ENCODE data around the gene ACKR1.
A peak's percentile ranks its signal among the peaks of the same experiment; 100 is the strongest.

Gene ACKR1, protein sequence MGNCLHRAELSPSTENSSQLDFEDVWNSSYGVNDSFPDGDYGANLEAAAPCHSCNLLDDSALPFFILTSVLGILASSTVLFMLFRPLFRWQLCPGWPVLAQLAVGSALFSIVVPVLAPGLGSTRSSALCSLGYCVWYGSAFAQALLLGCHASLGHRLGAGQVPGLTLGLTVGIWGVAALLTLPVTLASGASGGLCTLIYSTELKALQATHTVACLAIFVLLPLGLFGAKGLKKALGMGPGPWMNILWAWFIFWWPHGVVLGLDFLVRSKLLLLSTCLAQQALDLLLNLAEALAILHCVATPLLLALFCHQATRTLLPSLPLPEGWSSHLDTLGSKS

GRCh38 chr1:159204161-159205141 lies at the start of gene ACKR1:
ACKR1 (plus strand) TSS chr1:159204875; CDS start chr1:159204960, 85 bp downstream.
- no peak for DNase-seq

- peak; percentile 56 to 77 for DNase-seq
Measured at GRCh38 chr1:159161001-159161718, 43.5 kb upstream of the ACKR1 start.

GRCh38 chr1:159161719-159162026 lies 43.0 kb upstream of the ACKR1 start:
- DNase-seq = no peak

- peak; percentile 31 to 53 for DNase-seq
Measured at GRCh38 chr1:159162516-159163265, 42.0 kb upstream of the ACKR1 start.

DNA sequence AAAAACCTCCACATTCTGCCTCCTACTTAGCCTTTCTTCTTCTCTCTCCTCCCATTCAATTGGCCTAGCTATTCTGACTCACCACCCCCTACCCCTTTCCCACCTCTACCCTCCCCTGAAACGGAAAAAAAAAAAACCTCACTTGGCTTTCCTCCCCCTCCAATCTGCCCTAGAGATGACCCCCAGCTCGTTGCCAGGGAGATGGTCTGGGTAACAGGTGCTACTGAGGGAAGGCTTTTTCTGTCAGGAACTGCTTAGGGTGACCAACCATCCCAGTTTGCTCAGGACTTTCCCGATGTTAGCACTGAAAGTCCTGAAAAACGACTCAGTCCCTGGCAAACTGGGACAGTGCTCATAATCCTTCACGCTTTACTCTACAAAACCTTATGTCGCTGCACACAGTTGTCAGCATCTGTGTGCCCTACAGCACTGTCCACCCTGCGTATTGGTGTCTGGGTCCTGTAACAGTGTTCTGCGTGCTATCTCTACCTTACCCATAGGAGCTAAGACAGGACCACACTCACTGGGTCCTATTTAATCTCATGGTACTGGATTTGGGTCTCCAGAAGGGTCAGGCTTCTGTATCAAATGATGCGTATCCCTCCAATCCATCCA lies 41.0 kb upstream of the ACKR1 start:
- DNase-seq = no peak

DNA sequence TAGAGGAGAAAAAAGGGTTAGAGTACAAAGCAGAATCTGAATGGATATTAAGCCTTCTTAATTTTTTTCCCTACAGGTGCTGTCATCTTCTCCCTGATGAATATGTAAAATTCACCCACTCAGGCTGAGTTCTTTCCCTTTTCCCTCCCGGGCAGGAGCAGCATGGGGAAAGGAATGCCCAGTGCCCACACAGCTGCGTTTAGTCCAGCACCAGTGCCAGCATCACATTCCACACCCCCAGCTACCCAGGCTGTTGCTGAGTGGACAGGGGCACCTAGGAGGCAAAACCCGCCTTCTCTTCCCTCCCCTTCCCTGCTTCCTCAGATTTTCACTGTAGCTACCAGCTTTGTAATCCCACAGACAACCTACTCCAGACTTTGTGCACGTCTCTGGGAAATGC lies 36.6 kb upstream of the ACKR1 start:
- DNase-seq = no peak

DNA sequence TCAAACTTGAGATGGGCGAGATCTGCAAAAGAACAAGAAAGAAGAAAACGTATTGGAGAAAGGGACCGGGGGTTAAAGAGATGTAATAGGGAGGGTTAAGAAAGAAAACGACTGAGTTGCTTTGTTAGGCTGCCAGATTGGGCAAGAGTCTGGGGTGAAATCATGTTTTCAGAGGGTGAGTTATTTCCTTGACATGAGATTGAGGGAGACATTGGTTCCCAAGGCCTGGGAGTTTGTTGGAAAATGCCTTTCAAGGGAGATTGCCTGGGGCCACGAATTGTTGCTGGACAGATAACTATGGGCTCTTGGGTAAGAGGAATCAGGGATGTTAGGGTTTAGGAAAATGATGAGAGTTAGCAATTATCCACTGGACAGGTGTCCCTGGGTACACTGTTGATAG lies 34.0 kb upstream of the ACKR1 start:
- DNase-seq = no peak

- no peak for DNase-seq
Measured at GRCh38 chr1:159171254-159171687, 33.4 kb upstream of the ACKR1 start, which contains the start of gene CADM3. CADM3 (plus strand) TSS chr1:159171615; CDS start chr1:159171766, 151 bp downstream.

DNA sequence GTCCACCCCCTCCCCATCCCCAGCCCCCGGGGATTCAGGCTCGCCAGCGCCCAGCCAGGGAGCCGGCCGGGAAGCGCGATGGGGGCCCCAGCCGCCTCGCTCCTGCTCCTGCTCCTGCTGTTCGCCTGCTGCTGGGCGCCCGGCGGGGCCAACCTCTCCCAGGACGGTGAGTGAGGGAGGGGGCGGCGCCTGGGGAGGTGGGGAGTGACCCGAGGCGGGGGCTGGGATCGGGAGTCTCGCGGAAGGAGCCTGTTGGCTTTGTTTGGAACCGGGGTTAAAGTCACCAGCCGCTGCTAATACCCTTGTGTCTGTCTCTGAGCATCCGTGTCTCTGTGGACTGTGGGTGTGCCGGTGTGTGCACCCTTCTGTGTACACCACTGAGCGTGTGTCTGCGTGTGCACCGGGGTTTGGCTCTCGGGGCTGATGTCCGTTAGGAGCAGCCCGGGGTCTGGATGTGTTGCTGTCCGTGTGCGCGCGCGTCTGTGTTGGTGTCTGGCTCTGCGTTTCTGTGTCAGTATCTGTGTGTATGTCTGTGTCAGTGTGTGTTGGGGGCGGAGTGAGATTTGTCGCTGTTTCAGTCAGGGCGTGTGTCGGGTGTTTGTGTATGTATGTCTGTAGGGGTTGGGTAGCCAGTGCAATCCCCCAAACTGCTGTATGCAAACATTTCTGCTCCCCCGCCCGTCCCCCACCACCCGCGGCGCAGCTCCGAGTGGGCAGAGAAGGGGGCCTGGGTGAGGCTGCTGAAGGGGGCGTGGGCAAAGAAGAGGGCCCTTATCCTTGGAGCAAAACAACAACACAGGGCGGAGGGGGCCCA lies 32.8 kb upstream of the ACKR1 start:
- DNase-seq = no peak

- no peak for DNase-seq
Measured at GRCh38 chr1:159172614-159173291, 31.9 kb upstream of the ACKR1 start.

GRCh38 chr1:159173320-159173719 lies 31.4 kb upstream of the ACKR1 start:
- no peak for DNase-seq

DNA sequence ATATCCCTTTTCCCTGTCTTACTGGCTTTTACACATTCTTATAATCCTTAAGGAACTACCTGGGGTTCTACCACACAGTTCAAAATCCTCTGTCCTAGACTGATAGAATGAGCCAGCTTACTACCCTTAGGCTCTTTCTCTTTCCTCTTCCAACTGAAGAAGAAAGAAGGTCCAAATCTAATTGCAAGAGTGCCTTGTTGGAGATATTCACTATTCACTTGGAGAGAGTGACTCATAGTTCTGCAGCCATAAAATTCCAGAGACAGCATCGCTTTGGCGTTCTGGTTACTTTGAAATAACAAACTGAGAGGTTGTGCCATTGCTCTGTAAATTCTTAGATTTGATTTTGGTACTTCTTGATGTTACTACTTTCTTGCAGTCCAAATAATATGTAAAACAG lies 29.1 kb upstream of the ACKR1 start:
- DNase-seq = no peak

- peak; percentile 57 to 68 for DNase-seq
Measured at GRCh38 chr1:159177272-159177907, 27.3 kb upstream of the ACKR1 start.

- DNase-seq = no peak
Measured at GRCh38 chr1:159179906-159180305, 24.8 kb upstream of the ACKR1 start.

DNA sequence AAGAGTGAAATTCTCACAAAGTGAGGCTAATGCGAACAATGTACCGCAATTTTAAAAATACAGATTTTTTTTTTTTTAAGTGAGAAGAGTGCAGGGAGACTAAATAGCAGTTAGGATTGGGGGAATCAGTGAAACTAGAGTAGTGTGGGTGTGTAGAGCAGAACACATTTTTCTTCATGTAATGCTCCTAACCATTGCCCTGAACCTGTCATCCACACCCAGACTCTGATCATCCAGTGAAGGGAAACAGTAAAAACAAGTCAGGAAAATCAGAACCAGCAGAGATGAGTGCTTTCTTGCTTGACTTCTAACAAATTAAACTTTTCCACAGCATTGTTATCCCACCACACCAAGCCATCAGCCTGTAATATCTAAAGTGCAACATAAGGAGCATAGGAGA lies 24.2 kb upstream of the ACKR1 start:
- DNase-seq = no peak

DNA sequence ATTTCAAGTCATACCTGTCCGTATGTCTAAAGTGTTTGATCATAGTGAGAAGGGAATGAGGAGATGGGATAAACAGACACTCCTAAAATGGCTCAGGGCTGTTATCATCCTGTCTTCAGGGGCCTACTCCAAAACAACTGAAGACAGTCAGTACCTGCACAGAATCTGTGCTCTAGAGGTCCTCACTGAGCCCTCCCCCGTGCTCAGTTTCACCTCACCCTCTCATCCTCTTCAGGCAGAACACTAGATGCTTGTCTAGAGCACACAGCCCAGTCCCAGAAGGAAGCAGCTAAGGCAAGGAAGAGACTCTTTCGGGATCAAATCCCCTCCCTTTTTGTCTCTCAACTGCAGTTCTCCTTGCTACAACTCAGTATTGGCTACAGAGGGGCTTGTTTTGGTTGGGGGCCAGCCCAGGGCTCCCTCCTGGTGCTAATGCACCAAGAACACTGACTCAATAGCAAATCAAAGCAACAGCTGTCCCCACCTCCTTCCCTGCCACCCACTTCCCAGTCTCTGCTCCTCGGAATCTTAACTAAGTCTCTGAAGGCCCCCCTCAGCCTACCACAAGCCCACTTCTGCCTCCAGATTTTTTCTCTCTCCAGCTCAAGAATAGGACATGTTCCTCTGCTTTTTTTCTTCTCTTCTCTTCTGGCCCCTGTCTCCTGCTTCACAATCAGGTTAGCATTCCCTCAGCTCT lies 23.2 kb upstream of the ACKR1 start:
- no peak for DNase-seq

DNA sequence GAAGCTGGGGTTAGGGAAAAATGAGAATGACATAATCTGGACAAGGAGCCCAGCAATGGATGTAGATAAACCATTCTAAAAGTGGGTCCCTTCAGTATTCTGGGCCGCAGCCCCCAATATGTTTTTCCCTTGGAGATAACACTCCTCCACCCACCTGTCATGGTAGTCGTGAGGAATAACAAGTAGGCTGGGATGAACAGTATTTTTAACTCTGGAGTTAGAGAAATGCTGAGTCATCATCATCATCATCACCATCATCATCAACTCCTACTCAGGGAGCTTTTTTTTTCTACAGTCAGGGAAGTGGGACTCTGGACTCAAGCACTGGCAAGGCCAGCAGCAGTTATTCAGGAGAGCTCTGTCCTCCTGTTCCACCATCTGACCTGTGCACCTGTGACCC lies 20.5 kb upstream of the ACKR1 start:
- no peak for DNase-seq

GRCh38 chr1:159185121-159185520 lies 19.6 kb upstream of the ACKR1 start:
- DNase-seq = no peak

DNA sequence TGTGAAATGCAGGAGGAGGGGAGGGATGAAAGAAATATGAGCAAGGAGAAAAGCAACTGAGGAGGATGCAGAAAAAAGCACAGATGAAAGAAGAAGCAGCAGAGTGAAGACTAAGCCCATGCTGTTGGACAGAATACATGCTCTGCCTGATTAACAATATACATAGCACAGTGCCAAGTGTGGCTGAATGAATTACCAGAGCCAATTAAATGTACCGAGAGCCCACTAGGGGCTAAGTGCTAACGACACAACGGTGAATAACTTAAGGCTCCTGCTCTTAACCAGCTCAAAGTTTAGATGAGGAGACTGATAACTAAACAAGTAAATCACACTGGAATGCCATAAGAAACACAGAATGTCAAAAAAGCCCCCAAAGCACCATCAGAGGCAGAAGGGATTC lies 17.6 kb upstream of the ACKR1 start:
- DNase-seq = no peak

Measured in AML-193 (cell line).